ENCODE results near the gene PLEKHG5.

PLEKHG5 gene, protein sequence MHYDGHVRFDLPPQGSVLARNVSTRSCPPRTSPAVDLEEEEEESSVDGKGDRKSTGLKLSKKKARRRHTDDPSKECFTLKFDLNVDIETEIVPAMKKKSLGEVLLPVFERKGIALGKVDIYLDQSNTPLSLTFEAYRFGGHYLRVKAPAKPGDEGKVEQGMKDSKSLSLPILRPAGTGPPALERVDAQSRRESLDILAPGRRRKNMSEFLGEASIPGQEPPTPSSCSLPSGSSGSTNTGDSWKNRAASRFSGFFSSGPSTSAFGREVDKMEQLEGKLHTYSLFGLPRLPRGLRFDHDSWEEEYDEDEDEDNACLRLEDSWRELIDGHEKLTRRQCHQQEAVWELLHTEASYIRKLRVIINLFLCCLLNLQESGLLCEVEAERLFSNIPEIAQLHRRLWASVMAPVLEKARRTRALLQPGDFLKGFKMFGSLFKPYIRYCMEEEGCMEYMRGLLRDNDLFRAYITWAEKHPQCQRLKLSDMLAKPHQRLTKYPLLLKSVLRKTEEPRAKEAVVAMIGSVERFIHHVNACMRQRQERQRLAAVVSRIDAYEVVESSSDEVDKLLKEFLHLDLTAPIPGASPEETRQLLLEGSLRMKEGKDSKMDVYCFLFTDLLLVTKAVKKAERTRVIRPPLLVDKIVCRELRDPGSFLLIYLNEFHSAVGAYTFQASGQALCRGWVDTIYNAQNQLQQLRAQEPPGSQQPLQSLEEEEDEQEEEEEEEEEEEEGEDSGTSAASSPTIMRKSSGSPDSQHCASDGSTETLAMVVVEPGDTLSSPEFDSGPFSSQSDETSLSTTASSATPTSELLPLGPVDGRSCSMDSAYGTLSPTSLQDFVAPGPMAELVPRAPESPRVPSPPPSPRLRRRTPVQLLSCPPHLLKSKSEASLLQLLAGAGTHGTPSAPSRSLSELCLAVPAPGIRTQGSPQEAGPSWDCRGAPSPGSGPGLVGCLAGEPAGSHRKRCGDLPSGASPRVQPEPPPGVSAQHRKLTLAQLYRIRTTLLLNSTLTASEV

DNA sequence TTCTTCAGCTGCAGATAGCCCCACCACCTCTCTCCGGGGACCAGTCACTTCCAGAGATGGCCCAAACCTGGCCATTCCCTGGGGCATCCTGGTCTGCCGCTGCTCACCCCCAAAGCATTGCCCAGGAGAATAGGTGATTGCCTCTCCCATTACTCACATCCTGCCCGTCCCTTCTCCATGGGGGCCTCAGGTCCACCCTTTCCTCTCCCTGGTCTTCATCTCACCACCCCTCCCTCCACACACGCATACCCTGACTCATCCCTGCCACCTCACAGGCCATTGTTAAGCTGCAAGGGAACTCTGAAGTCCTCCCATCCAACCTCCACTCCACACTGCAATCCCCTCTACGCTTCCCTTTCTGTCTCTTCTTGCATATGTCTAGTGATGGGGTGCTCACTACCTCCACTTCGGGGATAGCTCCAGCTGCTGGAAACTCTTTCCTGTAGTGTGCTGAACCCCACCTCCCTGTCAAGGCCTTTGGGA is at the start of gene PLEKHG5:
PLEKHG5 (minus strand) TSS at position 188 of the 483 bp plus-strand sequence. CDS start 14,096 bp downstream, outside the sequence.
- DNase-seq (ENCODE audit: insufficient read length, low spot score): no peak
- no peak for TF ChIP-seq CTCF (IDR thresholded peaks at IDR 0.05; ENCODE audit: insufficient read depth, missing control alignments)
- no peak for FAIRE-seq

DNA sequence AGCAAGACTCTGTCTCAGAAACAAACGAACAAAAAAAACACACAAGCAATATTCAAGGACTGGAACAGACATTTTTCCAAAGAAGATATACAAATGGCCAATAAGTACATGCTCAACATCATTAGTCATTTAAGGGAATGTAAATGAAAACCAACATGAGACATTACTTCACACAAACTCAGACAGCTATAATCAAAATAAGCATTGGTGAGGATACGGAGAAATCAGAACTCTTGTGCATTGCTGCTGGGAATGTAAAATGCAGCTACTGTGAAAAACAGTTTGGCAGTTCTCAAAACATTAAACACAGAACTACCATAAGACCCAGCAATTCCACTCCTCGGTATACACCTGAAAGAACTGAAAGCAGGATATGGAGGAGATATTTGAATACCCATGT is 47.5 kb upstream of the PLEKHG5 start:
- TF ChIP-seq CTCF (IDR thresholded peaks at IDR 0.05; ENCODE audit: insufficient read depth, missing control alignments): no peak
- FAIRE-seq: no peak
- no peak for DNase-seq (ENCODE audit: insufficient read length, low spot score)

GRCh38 chr1:6536291-6536690 is 44.8 kb upstream of the PLEKHG5 start:
- no peak for DNase-seq (ENCODE audit: insufficient read length, low spot score)
- FAIRE-seq: no peak
- TF ChIP-seq CTCF (IDR thresholded peaks at IDR 0.05; ENCODE audit: insufficient read depth, missing control alignments): no peak

- FAIRE-seq (no peak), DNase-seq (ENCODE audit: insufficient read length, low spot score) (no peak)
- no peak for TF ChIP-seq CTCF (IDR thresholded peaks at IDR 0.05; ENCODE audit: insufficient read depth, missing control alignments)
Measured at GRCh38 chr1:6535214-6535613, 43.7 kb upstream of the PLEKHG5 start.

GRCh38 chr1:6534248-6534822 is 42.9 kb upstream of the PLEKHG5 start:
- no peak for DNase-seq (ENCODE audit: insufficient read length, low spot score)
- no peak for FAIRE-seq
- no peak for TF ChIP-seq CTCF (IDR thresholded peaks at IDR 0.05; ENCODE audit: insufficient read depth, missing control alignments)

DNA sequence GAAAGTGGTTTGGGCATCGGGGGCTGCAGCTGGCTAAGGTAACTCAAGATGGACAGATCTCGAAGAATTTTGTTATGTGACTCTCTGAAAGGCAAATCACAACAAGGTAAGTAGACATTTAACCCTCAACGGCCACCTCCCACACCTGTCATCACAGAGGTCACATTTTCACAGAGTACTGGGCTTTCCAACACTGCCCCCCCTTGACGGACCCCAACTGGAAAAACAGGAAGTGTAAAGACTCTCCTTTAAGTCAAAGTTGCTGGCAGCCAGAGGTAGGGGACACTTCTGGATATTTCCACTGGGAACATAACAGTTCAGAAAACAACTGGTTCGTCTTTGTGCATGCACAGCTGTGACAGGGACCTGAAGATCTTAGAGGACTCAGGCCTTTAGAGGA is 40.5 kb upstream of the PLEKHG5 start:
- FAIRE-seq (no peak), DNase-seq (ENCODE audit: insufficient read length, low spot score) (no peak)
- no peak for TF ChIP-seq CTCF (IDR thresholded peaks at IDR 0.05; ENCODE audit: insufficient read depth, missing control alignments)
